GM03348 (cell line): ENCODE measurements around the gene SAXO1.

Source experiments
- DNase-seq: peaks from one replicate; pipeline ENCODE4 v3.0.0; 2012; ENCODE audit warnings: low spot score

Gene SAXO1

GRCh38 chr9:18910916-18911315, 122.1 kb downstream of the SAXO1 start:
- no peak for DNase-seq

DNA sequence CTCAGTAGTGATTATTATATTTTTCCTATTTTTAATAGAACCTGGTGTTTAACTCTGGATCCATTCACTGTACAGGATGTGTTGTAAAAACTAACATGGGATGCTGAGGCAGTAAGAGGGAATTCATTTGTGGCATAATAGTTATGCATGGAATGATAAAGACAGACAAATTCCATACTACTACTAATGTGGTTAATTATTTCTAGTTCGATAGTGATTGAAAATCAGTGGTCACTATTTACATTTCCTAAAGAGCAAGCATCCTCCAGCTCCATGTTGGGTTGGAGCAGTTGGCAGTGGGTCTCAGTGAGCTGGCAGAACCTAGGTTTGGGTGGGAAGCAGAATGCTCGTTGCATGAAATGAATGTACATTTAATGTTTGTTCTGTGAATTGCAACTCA, 122.6 kb downstream of the SAXO1 start:
- DNase-seq, result no peak

- no peak for DNase-seq
Observed at GRCh38 chr9:18909140-18910018, 123.6 kb downstream of the SAXO1 start.

DNA sequence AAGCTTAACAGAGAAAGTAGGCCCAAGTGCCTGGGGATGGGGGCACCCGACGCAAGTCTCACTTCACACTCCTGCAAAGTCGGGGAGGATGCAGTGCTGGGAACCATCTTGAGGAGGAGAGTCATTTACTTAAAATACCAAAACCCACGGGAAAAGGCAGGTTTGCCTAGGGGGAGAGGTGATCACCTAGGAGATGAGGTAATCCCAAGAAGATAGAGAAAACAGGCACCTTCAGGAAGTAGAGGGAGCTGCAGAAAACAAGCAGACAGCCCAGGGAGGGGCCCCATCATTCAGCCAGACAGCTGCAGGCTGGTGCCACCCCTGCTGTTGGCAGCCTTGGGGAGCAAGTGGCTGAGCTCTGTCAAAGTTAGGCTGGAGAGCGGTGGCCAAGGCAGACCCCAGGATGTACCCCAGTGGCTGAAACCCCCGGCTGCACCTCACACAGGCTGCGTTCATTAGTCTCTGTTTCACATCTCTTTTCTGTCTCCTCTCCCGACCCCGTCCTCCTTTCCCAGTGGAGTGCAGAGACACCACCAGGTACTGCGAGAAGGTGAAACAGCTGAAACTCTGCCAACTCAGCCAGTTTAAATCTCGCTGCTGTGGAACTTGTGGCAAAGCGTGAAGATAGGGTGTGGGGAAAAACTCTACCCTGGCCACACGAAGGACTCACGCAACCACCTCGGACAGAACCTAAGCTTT, 124.9 kb downstream of the SAXO1 start:
- DNase-seq, result no peak

DNA sequence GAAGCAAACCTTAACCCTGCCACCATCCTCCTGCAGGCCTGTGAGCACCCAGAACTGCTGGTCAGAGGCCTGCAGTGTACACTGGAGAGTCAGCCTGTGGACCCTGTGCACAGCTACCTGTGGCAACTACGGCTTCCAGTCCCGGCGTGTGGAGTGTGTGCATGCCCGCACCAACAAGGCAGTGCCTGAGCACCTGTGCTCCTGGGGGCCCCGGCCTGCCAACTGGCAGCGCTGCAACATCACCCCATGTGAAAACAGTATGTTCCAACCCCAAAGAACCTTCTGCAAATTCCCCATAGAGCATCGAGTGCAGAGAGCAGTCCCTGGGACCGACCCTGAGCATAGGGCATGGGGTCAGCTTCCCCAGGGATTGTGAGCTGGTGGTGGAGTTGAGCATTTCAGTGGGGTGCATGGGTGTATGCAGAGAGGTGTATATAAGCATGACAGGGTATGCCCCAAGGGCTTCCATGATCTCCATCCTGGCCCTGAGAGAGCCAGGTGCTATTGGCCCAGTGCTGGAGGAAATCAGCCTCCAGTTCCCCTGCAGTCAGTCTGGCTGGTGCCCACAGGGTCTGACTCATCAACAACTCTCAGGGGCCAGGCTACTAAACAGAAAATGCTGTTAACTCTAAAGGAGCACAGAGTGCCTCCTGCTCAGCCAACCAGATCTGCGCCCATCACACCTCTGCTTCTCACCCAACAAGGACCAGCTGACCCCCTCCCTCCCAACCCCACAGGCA, 126.2 kb downstream of the SAXO1 start:
- peak; percentile 81 for DNase-seq

DNA sequence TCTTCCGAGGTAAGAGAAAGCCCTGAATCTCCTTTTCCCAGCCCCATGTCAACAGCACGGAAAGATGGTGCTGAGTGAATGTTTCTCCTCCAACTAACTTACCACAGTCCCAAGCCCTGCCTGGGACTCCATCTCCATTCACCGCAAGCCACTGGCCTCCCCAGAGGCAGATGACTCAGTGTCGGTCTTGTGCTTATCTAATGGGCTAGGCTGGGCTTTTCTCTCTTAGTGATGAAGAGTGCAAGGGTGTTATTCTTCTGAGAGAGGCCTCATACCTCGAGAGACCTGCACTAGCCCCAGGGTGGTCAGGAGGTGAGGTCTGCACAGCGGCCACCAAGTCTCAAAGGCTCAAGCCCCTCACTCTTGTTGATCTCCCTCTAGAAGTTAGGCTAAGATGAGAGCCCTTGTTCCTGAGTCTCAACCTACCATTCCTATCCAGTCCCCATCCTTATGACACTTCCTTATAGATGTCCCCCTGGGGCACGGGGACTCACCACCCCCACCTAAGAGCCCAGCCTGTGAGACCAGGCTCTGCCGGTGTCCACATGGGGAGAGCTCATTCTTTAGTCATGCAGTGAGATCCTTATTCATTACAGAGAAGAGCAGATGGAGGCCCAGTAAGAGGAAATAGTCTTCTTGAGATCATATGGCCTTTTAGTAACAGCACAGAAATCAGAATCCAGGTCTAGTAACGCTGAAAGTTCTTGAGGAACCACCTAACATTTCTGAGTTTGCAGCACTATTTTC, 127.0 kb downstream of the SAXO1 start:
- DNase-seq, result no peak

- peak; percentile 31 for DNase-seq
Observed at GRCh38 chr9:18905028-18905882, 127.8 kb downstream of the SAXO1 start.

GRCh38 chr9:18903450-18903849, 129.6 kb downstream of the SAXO1 start:
- DNase-seq, result no peak

GRCh38 chr9:18896531-18897179, 136.4 kb downstream of the SAXO1 start:
- no peak for DNase-seq

GRCh38 chr9:18896004-18896403, 137.0 kb downstream of the SAXO1 start:
- no peak for DNase-seq

DNA sequence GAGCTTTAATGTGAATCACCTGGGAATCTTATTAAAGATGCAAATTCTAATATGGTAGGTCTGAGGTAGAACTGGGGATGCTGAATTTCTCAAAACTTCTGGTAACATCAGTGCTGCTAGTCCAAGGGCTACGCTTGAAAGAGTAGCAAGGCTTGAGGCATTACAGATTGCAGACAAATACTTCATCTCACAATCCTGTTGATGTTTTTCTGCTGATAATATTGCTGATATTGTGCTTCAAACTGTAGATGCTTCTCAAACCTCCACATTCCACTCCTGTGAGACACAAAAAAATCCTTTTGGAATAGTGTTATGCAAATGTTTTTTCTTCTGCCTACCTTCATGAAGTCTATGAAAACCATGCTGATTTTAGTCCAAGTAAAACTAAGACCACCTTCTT, 139.5 kb downstream of the SAXO1 start:
- no peak for DNase-seq

DNA sequence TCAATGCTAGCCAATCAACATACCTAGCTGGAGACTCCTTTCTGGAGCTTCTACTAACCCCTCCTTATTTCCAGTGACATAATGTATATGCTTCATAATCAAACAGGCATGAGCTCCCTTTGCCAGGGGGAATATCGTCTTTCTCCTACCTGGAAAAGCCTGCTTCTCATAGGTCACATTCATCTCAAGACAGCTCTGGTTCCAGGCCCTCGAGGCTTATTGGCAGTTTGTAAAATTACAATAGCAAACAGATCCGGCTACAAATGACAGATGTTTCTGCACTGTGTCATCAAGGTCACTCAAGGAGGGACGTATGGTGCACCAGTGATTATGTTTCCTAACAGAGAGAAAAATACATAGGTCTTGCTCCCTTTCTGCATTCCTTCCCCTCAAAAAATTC, 140.0 kb downstream of the SAXO1 start:
- no peak for DNase-seq

DNA sequence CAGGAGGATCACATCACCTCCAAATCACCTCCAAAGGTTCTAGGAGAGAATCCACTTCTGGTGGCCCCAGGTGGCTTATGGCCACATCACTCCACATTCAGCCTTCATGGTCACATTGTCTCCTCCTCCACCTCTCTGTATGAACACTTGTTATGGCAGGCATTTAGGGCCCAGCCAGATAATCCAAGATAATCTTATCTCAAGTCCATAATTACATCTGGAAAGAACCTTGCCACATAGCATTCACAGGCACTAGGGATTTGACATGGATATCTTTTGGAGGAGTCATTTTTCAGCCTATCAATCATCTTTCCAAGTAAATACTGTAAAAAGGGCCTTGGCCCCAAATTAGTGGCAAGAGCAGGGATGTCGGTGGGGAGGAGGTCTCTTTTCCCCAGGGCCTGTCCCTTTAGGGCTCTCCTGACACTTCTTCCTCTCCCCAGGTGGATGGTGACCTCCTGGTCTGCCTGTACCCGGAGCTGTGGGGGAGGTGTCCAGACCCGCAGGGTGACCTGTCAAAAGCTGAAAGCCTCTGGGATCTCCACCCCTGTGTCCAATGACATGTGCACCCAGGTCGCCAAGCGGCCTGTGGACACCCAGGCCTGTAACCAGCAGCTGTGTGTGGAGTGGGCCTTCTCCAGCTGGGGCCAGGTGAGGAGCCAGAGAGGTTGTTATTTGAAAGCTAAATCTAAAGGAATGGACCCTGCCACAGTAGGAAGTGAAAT, 140.9 kb downstream of the SAXO1 start:
- no peak for DNase-seq

GRCh38 chr9:18890372-18890771, 142.6 kb downstream of the SAXO1 start:
- DNase-seq, result peak; percentile 50

GRCh38 chr9:18889550-18889949, 143.5 kb downstream of the SAXO1 start:
- no peak for DNase-seq

- no peak for DNase-seq
Observed at GRCh38 chr9:18888290-18888689, 144.7 kb downstream of the SAXO1 start.

DNA sequence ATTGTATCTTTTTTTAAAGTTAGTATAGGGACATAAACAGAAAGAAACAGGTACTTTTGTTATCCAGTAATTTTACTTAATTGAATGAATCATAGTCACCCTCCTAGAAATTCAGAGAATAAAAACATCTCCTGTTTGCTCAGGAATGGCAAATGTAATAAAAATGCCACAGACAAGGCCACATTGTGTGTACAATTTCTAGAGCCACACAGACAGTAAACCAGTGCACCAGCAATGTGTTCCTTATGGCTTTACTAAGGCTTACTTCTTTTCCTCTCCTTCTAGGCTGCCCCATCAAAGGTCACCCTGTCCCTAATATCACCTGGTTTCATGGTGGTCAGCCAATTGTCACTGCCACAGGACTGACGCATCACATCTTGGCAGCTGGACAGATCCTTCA, 145.5 kb downstream of the SAXO1 start:
- no peak for DNase-seq

GRCh38 chr9:18881758-18882157, 151.3 kb downstream of the SAXO1 start:
- DNase-seq, result no peak

DNA sequence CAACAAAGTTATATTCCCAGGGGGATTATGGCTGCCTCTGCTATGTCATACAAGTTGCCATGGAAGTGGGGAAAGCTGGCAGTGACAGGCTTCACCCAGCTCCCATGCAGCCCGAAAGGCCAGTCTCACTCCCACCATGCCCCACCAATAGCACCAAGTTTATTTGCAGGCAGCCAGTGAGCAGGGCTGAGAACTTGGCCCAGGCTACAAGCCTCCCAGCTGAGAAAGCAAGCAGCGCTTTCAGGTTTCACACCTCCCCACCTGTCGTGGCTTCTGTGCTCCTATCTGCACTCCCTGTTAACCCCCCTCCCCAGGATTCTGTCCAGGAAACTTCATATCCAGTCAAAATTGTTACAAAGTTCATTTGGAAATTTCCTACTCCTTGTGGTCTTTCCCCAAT, 155.0 kb downstream of the SAXO1 start:
- DNase-seq, result no peak
